Measurements from ENCODE around the gene MED12L.

GRCh38 chr3:151121016-151121415 is 35.6 kb downstream of the MED12L start:
- no peak for TF ChIP-seq CTCF (IDR thresholded peaks at IDR 0.05; ENCODE audit: poor library complexity, severe bottlenecking)
- no peak for TF ChIP-seq POLR2AphosphoS5 (IDR thresholded peaks at IDR 0.05)
